ENCODE measurements around the gene SLC22A3.

DNA sequence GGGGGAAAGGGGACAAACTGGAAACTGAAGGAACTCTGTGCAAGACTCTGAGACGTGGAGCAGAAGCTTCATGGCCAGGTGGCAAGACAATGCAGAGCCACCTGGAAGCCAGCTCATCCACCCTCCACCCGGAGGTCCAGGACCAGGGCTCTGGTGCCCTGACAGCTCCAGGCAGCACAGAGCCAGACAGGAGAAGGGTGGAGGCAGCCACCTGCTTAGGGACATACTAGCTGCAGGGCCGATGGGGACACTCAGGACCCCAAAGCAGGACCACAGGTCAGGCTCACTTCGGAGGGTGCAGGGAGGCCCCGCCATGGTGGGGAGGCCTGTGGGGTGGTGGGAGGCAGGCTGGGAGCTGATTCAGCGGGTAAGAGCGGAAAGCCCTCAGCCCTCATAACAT is 19.0 kb upstream of the SLC22A3 start:
- TF ChIP-seq CTCF (conservative IDR thresholded peaks at IDR 0.05 in 1 of 2, IDR thresholded peaks at IDR 0.05 in 1 of 2; ENCODE audit: extremely low read depth in 1 of 2, insufficient read depth in 1 of 2, low read depth in 1 of 2, low read length in 2 of 2) (no peak), EZH2 (IDR thresholded peaks at IDR 0.05; ENCODE audit: borderline replicate concordance, low read length) (no peak)

Data from mammary epithelial cell (primary cell).